ENCODE results near the gene AHSG. TPM values are rescaled to one million over a fixed set of nuclear protein-coding genes. Genes with fewer than 3 reads are reported as not detected.

The AHSG gene
- polyA plus RNA-seq, 1 experiment: not detected

- H3K27me3 ChIP-seq (ENCODE audit: control insufficient read depth, insufficient read depth, low read length): peaks cover 8% of the 10 kb centered on the region
- H3K27ac ChIP-seq (ENCODE audit: low read depth, low read length): no peak overlapping the region
- DNase-seq (ENCODE audit: low read depth, low spot score): no peak
- TF ChIP-seq CTCF (IDR thresholded peaks at IDR 0.05; ENCODE audit: low read depth, low read length): no peak
- ChIA-PET POLR2A (no interaction called here), CTCF (no interaction called here)
- no peak overlapping the region for H3K4me3 ChIP-seq (ENCODE audit: low read depth, low read length)
- H3K9me3 ChIP-seq (ENCODE audit: control insufficient read depth, insufficient read depth, low read length): no peaks in the 10 kb centered on the region
These were observed 34.0 kb downstream of the AHSG start for GRCh38 chr3:186646841-186647240.

GRCh38 chr3:186648851-186649250 lies 36.0 kb downstream of the AHSG start:
- Histone ChIP-seq H3K9me3 (ENCODE audit: control insufficient read depth, insufficient read depth, low read length) (no peaks in the 10 kb centered on the region), H3K27me3 (ENCODE audit: control insufficient read depth, insufficient read depth, low read length) (peaks cover 7% of the 10 kb centered on the region), H3K4me3 (ENCODE audit: low read depth, low read length) (no peak overlapping the region), H3K27ac (ENCODE audit: low read depth, low read length) (no peak overlapping the region)
- no peak for TF ChIP-seq CTCF (IDR thresholded peaks at IDR 0.05; ENCODE audit: low read depth, low read length)
- no peak for DNase-seq (ENCODE audit: low read depth, low spot score)
- ChIA-PET POLR2A (no interaction called here), CTCF (no interaction called here)

DNA sequence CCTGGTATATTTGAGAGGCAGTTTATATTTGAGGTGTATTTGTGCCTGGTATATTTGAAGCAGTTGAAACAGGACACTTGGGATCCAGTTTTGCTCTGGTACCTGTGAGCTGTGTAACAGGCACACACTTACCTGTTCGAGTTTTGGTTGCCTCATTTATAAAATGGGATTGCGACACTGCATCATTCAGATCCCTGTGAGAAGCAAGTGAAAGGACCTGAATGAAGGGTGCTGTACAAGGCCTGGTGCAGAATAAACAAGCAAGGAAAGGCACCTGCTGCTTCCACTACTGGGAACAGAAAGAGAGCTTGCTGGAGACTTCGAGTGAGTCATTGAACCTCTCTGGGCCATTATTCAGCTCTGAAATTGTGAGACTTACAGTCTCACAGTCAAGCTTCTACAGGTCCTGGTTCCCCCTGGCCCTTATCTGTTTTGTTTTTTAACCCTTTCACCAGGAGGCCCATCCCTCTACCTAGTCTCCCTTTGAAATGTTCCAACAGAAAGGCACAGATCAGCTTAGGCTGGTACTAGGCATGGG lies 38.9 kb downstream of the AHSG start:
- ChIA-PET CTCF (no interaction called here), POLR2A (no interaction called here)
- peaks cover 7% of the 10 kb centered on the region for H3K27me3 ChIP-seq (ENCODE audit: control insufficient read depth, insufficient read depth, low read length)
- no peak for TF ChIP-seq CTCF (IDR thresholded peaks at IDR 0.05; ENCODE audit: low read depth, low read length)
- H3K4me3 ChIP-seq (ENCODE audit: low read depth, low read length): no peak overlapping the region
- no peak for DNase-seq (ENCODE audit: low read depth, low spot score)
- no peak overlapping the region for H3K27ac ChIP-seq (ENCODE audit: low read depth, low read length)
- no peaks in the 10 kb centered on the region for H3K9me3 ChIP-seq (ENCODE audit: control insufficient read depth, insufficient read depth, low read length)

DNA sequence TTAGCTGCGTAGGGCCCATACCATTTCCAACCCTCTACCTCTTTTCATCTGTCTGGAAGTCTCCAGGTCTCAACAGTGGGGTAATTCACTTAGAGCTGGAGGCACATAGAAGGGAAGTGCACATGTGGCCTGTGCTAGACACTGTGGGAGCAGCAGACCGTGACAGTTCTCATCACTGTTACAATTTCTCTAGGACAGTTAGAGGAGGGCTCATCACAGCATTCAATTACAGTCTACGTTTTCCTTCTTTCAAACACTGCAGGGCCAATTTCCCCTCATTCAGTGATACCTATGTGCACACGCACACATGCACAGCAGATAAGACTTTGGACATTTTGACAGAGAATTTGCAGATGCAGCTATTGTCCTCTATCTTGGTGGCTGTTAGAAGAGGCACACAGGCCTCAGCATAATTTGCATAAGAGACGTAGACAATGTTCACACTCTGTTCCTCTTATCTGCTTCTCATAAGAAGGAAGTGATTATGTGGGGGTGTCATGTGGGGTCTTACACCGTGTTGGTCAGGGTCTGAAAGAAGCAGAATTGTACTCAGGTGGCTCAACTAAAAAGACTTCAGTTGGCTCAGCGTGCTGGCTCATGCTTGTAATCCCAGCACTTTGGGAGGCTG lies 40.3 kb downstream of the AHSG start:
- no peak for TF ChIP-seq CTCF (IDR thresholded peaks at IDR 0.05; ENCODE audit: low read depth, low read length)
- H3K9me3 ChIP-seq (ENCODE audit: control insufficient read depth, insufficient read depth, low read length): no peaks in the 10 kb centered on the region
- no peak overlapping the region for H3K4me3 ChIP-seq (ENCODE audit: low read depth, low read length)
- CTCF ChIA-PET: no interaction called here
- POLR2A ChIA-PET: no interaction called here
- DNase-seq (ENCODE audit: low read depth, low spot score): no peak
- peaks cover 7% of the 10 kb centered on the region for H3K27me3 ChIP-seq (ENCODE audit: control insufficient read depth, insufficient read depth, low read length)
- H3K27ac ChIP-seq (ENCODE audit: low read depth, low read length): no peak overlapping the region

GRCh38 chr3:186653984-186654383 lies 41.1 kb downstream of the AHSG start:
- no peak for TF ChIP-seq CTCF (IDR thresholded peaks at IDR 0.05; ENCODE audit: low read depth, low read length)
- Histone ChIP-seq H3K27ac (ENCODE audit: low read depth, low read length) (no peak overlapping the region), H3K27me3 (ENCODE audit: control insufficient read depth, insufficient read depth, low read length) (peaks cover 5% of the 10 kb centered on the region), H3K4me3 (ENCODE audit: low read depth, low read length) (no peak overlapping the region), H3K9me3 (ENCODE audit: control insufficient read depth, insufficient read depth, low read length) (no peaks in the 10 kb centered on the region)
- POLR2A ChIA-PET: no interaction called here
- DNase-seq (ENCODE audit: low read depth, low spot score): no peak
- CTCF ChIA-PET: no interaction called here

Data from AG04450 (cell line).